ENCODE data around the gene CLDND2.

DNA sequence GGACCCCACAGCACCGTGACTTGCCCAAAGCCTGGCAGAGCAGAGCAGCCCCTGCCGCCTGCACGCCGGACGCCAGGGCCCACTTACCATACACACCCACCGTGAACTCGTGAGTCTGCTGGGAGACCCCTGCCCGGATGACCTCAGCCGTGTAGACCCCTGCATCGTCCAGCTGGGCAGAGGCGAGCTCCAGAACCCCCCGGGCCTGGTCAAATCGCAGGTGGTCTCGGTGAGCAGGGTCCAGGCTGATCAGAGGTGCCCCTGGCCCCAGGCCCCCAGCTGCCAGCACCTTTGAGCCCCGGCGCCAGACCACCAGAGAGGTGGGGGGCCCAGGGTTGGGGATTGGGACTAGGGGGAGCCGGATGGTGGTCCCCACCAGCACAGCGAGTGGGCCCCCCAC, 27.7 kb downstream of the CLDND2 start:
- TF ChIP-seq CTCF (conservative IDR thresholded peaks at IDR 0.05; ENCODE audit: low read depth in 2 of 2) = no peak
- TF ChIP-seq EZH2 (IDR thresholded peaks at IDR 0.05; ENCODE audit: low read depth, unreplicated experiment) = no peak
- no peak for TF ChIP-seq CREB1 (CRISPR knock-in tag; IDR thresholded peaks at IDR 0.05; ENCODE audit: low read depth)
- TF ChIP-seq EZH2phosphoT487 (IDR thresholded peaks at IDR 0.05; ENCODE audit: unreplicated experiment) = no peak

Measured in GM23338 (cell line).